Fibroblast of skin of left biceps (primary cell): ENCODE results near the gene HLA-DRB5.
"Not testable (repeated sequence)": the region's sequence is repeated elsewhere in the genome, so short reads cannot be mapped to it uniquely, and the experiment has no call there.

Experiments used
- DNase-seq, 2 experiments: peaks; one replicate each; pipeline ENCODE4 v3.0.0-alpha.2; 2013; ENCODE audit warnings: low read depth in 2 of 2

HLA-DRB5 gene

DNA sequence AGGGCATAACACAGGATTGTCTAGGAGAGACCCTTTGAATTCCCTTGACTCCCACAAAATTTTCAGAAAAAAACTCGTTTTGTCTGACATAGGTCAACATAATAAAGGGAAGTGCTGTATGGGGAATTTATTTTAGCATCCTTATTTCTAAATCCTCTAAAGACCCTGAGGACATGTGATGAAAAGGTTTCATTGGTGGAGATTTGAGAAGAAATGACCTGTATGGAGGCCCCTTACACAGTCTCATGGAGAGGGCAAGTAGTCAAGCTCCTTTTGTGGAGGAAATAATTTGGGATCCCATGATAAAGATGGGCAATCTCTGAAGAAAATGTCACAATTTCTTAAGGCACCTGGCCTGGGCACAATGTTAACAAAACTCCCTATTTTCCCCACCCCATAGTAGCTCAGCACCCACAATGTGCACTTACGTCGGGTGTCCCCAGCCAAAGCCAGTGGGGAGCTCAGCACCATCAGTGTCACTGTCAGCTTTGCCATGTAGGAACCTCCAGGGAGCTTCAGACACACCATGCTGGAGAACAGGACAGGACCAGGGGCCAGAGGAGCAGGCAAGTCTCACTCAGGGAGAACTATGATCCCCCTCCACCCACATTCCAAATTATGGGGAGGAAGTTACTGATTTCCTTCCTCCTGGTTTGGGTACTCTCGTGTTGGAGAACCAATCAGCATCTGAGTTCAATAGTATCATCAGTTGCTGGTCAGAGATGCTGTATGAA lies at the start of gene HLA-DRB5:
TSS of gene HLA-DRB5 (minus strand) at position 591 of the 734 bp plus-strand sequence. CDS start at position 528, 63 bp downstream.
- no peak for DNase-seq

DNA sequence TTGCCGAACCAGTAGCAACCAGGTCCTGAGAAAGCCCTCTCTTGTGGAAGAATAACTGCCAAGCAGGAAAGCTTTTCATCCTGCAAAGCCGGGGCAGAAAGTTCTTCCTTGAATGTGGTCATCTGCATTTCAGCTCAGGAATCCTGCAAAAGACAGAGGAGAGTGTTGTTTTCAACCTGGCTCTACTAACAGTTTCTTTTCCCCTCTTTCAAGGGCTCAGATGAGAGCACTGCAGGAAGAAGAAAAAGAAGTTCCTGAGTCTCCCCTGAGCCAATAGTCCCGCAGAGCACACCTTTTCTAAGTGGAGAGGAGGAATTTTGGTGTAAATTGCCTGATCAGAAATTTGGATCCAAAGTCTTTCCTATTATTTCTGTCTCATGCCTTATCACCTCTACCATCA lies 48.9 kb upstream of the HLA-DRB5 start:
- no peak for DNase-seq

DNA sequence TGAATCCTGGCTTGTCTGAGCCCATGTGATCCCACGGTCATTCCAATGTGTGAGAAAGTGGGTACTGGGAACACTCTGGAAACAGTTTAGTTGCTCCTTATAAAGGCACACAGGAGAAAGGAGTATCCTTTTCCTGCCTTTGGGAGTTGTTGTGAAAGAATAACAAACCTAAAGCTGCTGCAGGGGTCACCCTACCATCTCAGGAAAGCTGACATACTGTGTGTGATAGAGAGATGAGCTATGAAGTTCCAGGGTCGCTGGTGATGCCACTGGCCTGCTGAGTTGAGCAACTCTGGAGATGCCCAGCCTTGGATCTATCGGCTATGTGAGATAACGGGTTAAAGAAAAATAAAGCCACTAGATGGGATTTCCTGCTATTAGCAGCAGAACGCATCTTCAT lies 47.4 kb upstream of the HLA-DRB5 start:
- DNase-seq, result not testable (repeated sequence)

DNA sequence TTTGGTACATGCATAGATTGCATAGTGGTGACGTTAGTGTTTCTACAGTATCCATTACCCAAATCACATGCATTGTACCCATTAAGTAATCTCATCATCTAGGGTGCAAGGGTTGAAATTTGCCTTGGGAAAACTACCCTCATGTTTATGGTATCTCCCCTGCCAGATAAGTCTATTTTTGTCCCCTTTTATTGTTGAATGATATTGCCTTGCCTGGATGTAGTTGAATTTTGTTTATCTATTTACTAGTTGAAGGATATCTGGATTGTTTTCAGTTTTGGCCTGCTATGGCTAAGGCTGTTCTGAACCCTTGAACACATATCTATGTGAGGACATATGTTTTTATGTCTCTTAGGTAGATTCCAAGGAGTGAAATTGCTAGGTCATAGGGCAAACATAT lies 46.2 kb upstream of the HLA-DRB5 start:
- DNase-seq, result no peak

DNA sequence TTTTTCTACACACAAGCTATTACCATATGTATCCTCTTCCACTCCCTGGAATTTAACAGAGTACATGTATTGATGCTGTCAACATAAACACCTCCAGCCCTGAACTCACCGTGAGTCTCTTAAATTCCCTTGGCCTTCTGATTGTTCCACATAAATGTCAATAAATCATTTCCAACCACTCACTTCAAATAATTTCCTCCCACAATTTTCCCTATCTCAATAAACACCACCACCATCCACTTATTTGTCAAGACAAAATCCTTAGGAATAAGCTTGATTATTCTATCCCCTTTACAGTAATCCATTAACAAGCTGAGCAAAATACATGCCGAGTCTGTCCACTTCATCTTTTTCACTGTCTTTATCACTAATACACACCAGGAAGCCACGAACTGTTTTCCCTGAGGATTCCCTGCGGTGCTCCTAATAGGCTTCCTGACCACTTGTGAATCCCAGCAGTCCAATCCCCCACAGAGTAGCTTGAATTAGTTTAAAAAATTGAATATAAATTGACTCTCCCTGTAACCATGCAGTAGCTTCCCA lies 40.3 kb upstream of the HLA-DRB5 start:
- no peak for DNase-seq

DNA sequence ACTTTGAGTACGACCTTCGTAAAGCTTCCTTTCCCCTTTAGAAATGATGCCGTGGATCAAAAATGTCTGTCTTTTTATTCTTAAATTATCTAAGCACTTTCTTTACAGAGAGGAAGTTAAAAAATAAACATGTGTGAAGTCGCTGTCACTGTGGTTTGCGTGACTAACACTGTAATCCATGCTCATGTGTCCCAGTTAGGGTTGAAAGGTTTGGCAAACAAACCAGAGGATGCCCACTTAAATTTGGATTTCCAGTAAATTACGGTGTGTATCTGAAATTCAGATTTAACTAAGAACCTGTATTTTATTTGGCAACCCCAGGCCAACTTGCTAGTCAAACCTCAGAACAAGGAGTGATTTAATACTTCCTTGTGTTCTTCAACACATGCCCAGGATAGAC lies 38.5 kb upstream of the HLA-DRB5 start:
- no peak for DNase-seq

DNA sequence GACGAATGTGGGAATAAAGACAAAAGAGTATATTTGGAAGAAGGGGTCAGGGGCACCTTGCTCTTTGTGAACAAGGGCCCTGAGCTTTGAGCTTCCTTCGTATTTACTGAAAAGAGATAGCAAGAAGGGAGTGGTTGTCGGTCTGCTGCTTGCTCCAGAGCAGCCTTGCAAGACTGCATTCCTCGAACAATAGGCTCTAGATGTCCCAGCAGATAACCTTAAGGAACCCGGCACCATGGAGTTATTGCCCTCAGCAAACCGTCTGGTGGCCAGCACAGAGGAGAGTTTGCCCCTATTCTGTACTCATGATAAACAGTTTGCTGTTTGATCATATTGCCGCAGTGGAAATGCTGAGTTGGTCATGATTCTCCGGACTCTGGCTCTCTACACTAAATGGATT lies 36.9 kb upstream of the HLA-DRB5 start:
- no peak for DNase-seq

DNA sequence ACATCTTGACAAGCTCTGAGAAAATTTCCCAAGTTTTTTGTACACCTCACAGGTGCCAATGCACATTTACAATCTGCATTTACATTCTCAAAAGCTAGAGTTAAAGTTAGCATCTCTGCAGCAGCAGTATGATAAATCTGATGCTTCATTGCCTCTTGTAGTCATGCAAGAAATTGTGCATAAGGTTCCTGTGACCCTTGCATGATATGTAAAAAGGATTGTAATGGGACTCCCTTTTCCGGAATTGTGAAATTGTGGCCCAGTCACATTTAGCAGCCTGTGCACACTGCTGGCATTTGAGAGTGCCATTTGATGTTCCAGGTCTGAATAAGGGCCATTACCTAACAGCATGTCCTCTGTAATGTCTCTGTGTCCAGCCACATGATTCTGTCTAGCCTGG lies 35.4 kb upstream of the HLA-DRB5 start:
- no peak for DNase-seq

DNA sequence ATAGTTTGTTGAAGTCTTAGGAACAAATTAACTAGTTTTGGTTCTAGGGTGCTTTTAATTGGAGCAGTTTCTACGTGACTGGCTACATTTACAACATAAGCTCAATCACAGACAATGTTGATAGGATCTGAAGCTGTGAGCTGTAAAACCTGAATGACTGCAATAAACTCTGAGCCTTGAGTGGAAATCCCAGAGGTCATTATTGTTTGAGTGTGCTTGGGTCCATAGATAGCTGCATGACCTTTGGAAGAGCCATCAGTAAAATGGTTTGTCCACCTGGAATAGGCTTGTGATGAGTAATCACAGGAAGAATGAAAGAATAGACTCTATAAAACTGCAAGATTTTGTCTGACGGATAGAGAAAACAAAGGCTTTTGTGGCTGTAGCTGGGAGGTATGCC lies 32.9 kb upstream of the HLA-DRB5 start:
- DNase-seq, result no peak

DNA sequence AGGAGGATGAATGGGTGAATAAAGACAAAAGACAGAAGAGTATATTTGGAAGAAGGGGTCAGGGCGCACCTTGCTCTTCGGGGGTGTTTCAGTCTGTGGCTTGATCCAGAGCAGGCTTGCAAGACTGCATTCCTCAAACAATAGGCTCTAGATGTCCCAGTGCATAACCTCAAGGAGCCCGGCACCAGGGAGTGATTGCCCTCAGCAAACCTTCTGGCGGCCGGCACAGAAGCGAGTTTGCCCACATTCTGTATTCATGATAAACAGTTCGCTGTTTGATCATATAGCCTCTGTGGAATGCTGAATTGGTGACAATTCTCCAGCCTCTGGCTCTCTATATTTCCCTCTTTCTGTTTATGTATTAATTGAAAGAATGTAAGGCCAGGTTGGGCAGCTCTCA lies 29.7 kb upstream of the HLA-DRB5 start:
- no peak for DNase-seq

DNA sequence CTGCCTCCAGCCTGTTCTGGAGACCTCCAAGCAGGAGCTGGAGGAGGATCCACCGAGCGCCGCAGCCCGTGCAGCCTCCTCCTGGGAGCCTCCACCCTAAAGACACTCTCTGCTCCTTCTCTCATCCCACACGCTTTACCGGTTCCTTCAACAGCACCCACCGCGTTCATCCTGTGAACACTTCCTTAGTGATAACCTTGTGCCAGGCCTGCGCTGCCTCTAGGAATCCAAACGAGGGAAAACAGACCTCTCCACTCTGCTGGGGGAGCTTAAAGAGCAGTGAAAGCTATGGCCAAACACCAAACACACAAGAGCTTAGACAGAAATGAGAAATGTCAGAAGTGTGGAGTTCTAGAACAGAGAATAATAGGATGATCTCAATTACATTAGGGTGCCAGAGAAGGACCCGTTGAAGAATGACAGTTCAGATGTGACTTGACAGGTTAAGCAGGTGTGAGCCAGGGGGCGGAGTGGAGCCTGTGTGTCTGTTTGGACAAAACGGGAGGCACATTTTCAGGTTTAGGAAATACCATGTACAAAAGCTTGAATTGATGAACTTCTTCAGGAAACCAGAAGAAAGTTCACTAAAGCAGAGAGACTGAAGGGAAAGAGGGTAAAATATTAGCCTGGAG lies 28.5 kb upstream of the HLA-DRB5 start:
- no peak for DNase-seq

DNA sequence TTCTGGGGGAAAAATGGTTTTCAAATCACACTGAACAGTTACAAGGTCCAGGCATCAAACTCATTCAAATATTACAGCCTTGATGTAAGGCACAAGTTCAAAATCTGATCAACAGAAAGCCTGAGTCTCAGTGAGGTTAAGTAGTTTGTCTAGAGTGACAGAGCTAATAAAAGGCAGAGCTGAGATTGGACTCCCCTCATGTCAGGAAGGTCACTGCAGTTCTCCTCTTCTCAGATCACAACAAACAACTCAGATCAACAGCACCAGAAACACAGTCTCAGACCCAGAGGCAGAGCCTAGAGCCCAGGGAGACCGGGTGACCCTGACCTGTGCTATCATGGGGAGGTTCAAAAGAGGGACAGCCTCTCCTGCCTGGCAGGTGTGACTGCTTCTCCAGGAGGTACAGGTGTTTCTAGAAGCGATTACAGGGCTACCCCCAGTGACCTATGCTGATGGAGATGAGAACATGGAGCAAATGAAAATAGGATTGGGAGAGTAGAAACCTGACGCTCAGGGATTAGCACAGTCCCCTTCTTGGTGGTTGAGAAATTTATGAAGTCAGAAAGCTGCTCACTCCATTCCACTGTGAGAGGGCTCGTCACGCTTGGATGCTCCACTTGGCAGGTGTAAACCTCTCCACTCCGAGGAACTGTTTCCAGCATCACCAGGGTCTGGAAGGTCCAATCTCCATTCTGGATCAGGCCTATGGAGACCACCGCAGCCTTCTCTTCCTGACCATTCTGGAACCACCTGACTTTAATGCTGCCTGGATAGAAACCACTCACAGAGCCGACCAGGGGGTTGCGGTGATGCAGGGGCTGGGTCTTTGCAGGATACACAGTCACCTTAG lies 24.3 kb upstream of the HLA-DRB5 start:
- DNase-seq, result no peak

DNA sequence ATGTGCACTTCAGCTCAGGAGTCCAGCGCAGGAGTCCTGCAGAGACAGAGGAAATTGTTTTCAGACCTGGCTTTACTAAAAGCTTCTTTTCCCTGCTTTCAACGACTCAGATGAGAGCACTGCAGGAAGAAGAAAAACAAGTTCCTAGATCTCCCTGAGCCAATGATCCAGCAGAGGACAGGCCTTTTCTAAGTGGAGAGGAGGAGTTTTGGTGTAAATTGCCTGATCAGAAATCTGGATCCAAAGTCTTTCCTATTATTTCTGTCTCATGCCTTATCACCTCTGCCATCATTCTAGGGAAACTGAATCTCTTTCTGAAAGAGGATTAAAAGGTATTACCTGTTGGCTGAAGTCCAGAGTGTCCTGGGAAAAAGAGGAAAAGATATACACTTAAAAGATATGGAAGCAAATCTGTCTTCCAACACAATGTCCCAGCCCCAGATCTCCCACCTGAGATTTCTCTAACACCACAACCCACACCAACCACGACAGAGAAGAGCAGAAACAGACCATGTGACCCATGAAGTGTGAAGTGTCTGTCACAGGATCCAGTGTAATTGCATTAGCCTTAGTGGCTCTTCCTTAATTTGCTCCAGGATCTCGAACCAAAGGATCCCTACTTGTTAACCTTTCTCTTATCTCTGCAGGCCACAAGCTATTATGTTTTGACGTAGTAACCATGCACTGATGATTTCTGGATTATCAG lies 23.1 kb upstream of the HLA-DRB5 start:
- no peak for DNase-seq

DNA sequence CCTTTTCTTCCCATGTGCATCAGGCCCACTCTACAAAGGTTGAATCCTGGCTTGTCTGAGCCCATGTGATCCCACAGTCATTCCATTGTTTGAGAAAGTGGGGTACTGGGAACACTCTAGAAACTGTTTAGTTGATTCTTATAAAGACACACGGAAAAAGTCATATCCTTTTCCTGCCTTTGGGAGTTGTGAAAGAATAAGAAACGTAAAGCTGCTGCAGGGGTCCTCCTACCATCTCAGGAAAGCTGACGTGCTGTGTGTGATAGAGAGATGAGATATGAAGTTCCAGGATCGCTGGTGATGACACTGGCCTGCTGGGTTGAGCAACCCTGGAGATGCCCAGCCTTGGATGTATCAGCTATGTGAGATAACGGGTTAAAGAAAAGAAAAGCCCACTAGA lies 21.3 kb upstream of the HLA-DRB5 start:
- DNase-seq, result no peak

DNA sequence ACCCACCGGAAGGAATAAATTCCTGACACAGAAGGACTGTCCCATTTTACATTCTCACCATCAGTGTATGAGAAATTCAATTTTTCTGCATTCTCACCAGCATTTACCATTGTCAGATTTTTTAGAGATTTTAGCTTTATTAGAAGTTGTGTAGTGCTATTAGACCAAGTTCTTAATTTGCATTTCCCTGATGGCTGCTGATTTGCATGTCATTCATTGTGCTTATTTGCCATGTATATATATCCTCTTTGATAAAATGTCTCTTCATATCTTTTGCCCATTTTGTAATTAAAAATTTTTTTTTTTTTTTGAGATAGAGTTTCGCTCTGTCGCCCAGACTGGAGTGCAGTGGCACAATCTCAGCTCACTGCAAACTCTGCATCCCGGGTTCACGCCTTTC lies 9.8 kb upstream of the HLA-DRB5 start:
- DNase-seq, result no peak

DNA sequence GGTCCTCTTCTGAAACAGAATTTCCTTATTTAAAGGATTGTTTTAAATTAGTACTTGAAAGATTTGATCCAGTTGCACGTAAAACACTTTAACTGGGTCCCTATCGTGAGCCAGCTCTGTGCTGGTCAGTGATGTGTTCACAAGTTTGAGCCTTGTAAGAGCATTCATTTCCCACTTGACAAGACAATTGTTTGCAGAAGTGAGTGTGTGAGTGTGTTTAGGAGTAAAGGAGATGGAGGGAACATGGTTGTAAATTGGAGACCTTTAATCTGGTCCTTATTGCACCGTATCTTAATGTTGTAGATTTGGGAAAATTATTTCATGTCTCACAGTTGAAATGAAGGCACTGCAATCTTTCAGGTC lies 325 bp upstream of the HLA-DRB5 start:
- not testable (repeated sequence) for DNase-seq

DNA sequence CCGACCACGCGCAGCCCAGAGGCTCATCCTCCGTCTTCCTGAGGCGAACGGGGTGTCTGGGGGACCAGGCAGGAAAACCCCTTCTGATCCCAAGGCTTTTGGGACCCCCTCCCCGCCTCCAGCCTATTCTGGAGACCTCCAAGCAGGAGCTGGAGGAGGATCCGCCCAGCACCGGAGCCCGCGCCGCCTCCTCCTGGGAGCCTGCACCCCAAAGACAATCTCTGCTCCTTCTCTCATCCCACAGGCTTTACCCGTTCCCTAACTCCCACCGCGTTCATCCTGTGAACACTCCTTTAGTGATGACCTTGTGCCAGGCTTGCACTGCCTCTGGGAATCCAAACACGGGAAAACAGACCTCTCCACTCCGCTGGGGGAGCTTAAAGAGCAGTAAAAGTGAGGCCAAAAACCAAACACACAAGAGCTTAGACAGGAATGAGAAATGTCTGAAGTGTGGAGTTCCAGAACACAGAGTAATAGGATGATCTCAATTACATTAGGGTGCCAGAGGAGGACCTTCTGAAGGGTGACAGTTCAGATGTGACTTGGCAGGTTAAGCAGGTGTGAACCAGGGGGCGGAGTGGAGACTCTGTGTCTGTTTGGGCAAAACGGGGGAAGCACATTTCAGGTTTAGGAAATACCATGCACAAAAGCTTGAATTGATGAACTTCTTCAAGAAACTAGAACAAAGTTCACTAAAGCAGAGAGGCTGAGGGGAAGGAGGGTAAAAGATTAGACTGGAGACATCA lies 7.6 kb downstream of the HLA-DRB5 start:
- DNase-seq, result no peak

DNA sequence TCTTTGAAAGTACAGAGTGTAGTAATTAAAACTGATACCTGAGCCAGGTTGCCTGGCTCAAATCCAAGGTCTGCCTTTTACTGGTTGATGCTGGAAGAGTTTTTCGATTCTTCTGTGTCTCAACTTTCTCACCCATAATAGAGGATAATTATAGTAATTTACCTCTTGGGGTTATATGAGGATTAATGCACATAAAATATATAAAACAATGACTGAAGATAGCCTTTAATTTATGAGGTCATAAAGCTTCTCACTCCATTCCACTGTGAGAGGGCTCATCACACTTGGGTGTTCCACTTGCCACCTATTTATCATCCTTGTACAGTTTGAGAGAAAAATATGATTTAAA lies 10.2 kb downstream of the HLA-DRB5 start:
- no peak for DNase-seq

DNA sequence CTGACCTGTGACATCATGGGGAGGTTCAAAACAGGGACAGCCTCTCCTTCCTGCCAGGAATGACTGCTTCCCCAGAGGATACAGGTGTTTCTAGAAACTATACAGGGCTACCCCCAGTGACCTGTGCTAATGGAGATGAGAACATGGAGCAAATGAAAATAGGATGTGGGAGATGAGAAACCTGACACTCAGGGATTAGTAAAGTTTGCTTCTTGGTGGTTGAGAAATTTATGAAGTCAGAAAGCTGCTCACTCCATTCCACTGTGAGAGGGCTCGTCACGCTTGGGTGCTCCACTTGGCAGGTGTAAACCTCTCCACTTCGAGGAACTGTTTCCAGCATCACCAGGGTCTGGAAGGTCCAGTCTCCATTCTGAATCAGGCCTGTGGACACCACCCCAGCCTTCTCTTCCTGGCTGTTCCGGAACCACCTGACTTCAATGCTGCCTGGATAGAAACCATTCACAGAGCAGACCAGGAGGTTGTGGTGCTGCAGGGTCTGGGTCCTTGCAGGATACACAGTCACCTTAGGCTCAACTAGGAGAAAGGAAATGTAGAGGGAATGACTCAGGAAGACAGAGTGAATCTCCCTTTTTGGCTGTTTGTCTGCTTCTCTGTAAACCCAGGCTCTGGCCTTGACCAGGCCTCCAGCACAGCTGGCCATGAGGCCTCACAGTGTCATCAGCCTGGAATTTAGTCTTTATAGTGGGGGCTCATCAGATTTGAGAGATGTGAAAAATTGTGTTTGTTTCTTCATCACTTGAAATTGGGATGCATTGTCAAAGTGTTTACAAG lies 10.8 kb downstream of the HLA-DRB5 start:
- no peak for DNase-seq

DNA sequence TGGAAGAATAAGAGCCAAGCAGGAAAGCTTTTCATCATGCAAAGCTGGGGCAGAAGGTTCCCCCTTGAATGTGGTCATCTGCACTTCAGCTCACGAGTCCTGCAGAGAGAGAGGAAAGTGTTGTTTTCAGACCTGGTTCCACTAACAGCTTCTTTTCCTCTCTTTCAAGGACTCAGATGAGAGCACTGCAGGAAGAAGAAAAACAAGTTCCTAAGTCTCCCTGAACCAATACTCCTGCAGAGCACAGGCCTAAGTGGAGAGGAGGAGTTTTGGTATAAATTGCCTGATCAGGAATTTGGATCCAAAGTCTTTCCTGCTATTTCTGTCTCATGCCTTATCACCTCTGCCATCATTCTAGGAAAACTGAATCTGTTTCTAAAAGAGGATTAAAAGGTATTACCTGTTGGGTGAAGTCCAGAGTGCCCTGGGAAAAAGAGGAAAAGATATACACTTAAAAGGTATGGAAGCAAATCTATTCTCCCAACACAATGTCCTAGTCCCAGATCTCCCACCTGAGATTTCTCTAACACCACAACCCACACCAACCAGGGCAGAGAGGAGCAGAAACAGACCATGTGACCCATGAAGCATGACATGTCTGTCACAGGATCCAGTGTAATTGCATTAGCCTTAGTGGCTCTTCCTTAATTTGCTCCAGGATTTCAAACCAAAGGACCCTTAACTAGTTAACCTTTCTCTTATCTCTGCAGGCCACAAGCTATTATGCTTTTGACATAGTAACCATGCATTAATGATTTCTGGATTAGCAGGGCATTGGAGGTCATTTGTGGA lies 12.2 kb downstream of the HLA-DRB5 start:
- DNase-seq, result no peak
